ENCODE measurements around the gene HIPK2.
"Not testable (repeated sequence)": the region's sequence is repeated elsewhere in the genome, so short reads cannot be mapped to it uniquely, and the experiment has no call there.

HIPK2 gene

GRCh38 chr7:139560199-139560598, 217.6 kb downstream of the HIPK2 start:
- no peak for DNase-seq

DNA sequence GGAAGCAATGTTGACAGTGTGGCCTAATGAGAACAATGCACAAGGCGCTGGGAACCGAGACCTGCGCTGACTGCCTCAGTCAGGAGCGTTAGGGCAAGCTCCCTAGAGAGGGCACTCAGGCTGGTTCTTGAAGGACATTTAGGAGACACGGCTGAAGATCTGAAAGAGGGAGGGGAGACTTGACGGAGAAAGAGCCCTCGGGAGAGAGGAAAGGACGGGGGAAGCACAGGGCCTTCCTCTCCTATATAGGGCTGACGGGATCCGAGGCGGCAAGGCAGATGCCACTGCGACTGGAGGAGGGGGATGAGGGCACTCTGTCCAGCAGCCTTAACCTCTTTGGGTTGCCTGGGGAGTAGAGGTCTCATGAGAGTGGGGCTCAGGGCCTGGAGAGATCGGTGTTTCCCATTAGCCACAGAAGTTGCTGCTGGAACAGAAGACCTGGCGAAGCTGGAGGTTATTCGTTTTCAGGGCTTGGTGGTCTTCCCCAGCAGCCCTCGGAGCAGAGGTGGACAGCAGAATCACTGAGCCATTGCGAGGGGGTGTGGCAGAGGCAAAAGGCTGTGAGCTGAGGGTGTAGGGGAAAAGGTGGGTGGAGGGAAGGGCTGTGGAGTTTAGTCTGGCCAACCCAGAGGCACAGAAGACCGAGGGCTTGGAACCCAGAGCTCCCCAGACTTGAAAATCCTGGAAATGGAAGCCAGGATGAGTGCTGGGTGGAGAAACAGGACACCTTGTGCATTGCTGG, 218.3 kb downstream of the HIPK2 start:
- DNase-seq, result no peak

DNA sequence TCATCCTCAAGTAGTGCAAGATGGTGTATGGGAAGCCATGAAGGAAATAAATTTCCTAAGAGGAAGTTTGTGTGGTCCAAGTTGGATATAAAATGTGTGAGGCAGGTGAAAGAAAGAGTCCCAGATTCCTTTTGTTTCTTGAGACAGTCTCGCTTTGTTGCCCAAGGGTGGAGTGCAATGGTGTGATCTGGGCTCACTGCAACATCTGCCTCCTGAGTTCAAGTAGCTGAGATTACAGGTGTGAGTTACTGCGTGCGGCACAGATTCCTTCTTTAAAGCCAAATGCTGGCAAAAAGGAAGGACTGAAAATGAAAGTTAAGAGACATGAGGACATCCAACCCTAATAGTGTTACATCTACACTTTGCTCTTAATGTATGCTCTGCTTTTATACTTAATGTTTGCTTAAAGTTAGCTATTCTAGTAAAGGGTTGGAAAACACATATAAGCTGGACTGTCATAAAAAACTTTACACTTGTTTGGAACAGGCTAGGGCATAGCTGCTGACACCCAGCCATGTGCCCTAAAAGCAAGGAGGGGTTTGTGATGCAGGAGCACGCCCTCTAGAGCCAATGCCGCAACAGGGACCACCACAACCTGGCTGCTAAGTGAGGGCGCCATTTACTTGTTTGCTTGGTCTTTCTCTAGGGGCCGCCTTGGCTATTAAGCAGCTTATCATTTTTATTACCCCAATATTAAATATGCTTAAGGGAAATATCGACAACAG, 219.8 kb downstream of the HIPK2 start:
- no peak for DNase-seq

- DNase-seq, result not testable (repeated sequence)
Measured at GRCh38 chr7:139553991-139554700, 223.7 kb downstream of the HIPK2 start.

GRCh38 chr7:139548302-139549028, 229.3 kb downstream of the HIPK2 start:
- DNase-seq, result no peak

DNA sequence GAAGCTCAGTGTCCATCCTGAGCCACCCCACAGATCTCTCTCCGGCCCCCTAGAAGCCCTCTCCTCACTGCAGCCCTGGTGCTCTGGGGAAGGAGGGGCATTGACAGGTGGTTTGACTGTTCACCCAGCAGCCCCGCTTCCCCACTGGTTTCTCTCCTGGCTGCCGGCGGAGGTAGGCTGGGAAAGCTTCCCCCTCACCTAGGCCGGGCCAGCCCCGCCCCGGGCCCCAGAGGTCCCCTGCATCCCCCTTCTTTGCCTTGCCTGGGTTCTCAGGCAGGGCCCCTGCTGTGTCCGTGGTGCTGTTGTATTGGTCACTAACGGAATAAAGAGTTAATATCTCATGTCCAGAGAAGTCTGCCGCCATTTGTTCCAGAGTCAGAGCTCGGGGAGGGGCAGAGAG, 233.2 kb downstream of the HIPK2 start:
- DNase-seq, result no peak

- no peak for DNase-seq
Measured at GRCh38 chr7:139543801-139544603, 233.8 kb downstream of the HIPK2 start.

- no peak for DNase-seq
Measured at GRCh38 chr7:139542308-139543151, 235.3 kb downstream of the HIPK2 start.

GRCh38 chr7:139541600-139542307, 236.0 kb downstream of the HIPK2 start:
- no peak for DNase-seq

DNA sequence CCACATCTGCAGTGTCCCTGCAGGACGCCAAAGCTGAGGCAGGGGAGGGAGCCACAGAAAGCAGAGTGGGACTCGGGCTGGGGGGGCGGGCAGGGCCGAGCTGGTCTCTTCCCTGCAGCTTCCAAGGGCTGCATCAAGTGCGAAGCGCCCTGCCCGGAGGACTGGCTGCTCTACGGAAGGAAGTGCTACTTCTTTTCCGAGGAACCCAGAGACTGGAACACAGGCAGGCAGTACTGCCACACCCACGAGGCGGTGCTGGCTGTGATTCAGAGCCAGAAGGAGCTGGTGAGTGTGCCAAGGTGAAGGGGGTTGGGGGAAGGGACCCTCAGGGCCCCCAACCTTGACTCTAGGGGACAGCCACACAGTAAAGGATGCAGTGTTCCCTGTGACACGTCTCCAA, 237.6 kb downstream of the HIPK2 start:
- no peak for DNase-seq

DNA sequence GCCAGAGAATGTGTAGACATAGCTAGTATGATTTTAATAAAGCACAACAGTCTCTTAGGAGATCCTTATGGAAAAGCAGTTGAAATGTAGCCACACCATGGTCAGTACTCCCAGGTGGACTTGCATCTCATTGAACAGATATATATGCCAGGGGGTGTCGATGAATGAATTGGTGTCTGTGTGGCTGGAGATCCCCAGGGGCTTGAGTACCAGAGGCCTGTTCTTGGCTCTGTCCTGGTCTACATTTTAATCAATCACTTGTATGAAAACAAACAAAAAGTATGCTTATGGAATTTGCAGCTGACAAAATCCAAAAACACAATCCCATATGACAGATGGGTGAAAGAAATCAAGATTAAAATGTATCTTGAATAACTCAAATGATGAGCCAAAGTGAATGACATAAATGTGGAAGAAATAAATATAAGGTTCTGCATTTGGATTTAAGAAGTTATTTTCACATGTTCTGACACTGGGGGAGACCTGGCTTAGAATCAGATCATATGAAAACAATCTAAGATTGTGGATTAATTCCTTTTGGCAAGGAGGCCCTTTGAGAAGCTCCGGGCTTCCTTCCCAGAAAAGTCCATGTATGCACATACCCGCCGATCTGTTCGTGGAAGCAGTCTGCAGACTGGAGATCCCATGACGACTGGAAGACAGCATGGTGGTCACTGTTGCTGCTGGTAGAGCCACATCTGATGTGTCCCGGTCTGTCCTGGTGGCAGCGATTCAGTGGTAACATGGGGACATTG, 238.7 kb downstream of the HIPK2 start:
- no peak for DNase-seq

- DNase-seq, result no peak
Measured at GRCh38 chr7:139536152-139536551, 241.6 kb downstream of the HIPK2 start.

DNA sequence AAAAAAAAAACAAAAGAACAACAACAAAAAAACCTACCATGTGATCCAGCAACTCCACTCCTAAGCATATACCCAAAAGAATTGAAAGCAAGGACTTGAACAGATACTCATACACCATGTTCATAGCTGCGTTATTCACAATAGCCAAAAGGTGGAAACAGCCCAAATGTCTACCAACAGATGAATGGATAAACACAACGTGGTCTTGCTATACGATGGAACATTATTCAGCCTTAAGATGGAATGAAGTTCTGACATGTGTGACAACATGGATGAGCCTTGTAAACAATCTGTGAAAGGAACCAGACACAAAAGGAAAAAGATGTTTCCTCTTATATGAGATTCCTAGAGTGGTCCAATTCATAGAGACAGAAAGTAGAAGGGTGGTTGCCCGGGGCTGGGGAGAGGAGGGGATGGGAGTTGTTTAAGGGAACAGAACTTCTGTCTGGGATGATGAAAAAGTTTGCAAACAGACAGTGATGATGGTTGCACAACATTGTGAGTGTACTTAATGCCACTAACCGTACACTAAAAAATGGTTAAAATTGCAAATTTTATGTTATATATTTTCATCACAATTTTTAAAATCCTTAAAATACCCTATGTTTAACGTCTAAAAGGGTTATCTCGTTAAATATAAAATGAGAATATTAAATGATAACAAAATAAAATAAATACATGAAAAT, 242.7 kb downstream of the HIPK2 start:
- no peak for DNase-seq

GRCh38 chr7:139534096-139534495, 243.7 kb downstream of the HIPK2 start:
- DNase-seq, result no peak

- no peak for DNase-seq
Measured at GRCh38 chr7:139532636-139533155, 245.1 kb downstream of the HIPK2 start.

DNA sequence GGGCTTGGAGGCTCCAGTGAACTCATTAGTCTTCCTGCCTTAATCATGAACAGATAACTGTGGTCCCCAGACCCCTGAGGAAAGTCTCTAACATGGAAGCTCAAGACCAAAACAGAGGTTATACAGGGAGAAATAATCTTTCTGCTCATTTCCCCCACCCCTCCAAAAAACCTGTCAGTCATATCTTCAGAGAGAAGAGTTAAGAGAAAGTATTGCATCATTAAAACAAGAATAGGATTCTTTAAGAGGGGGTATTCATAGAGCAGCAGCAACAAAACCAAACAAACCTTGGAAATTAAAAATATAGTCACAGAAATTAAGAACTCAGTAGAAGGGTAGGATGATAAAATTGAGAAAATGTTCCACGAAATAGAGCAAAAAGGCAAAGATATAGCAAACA, 246.7 kb downstream of the HIPK2 start:
- no peak for DNase-seq

DNA sequence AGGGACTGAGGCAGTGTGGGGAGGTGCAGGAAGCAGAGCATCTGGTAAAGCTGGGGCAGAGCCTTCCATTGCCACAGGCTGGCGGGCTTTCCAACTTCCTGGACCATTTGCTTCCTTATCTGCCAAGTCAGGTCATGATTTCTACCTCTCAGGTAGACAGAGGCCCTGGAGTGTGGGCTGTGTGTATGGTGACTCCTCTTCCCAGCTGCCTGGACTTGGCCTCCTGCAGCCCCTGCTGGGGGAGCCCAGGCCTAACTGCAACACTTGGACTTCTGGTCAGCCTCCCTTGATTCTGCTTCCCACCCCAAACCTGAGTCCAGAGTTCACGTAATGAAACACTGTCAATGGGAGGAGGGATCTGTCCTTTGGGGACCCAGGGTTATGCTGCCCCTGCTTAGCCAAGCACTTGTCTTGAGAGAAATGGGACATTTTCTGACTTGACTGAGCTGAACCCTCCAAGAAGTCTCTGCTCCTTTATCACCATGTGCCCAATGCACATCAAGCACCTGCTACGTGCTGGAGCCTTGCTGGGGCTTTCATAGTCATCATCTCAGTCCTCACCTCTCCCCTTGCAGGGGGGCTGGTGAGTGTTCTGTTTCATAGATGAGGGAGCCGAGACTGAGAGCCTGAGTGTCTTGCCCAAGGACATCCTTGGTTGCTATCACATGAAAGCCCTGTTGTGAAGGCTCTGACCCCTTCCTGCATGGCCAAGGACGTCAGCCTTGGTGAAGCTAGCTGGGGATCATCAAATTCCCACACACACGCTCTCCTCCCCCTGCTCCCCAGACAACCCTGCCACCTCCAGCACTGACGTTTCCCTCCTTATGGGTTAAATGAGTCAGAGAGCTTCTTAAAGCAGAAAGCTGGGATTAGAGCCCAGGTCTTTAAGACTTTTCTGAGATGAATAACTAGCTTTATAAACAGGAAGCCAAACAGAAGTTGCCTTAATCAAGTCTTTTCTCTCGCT, 250.9 kb downstream of the HIPK2 start:
- no peak for DNase-seq

- DNase-seq, result no peak
Measured at GRCh38 chr7:139525750-139526149, 252.0 kb downstream of the HIPK2 start.

Measured in stimulated activated CD4-positive, alpha-beta T cell treated with anti-CD3 and anti-CD28 coated beads, Interleukin-1b, Interleukin-23, amount 100 ng/mL, for 48 hours (primary cell).